HG02840 (cell line): ENCODE data around the gene GP5.

Source experiments
- ATAC-seq: cut with Tn5 transposase; IDR thresholded peaks from one replicate; pipeline ENCODE4 v1.9.1; 2021; ENCODE audit warnings: mild to moderate bottlenecking, moderate library complexity, moderate number of reproducible peaks; ENCODE audit not compliant: unreplicated experiment, low FRiP score

Gene GP5

DNA sequence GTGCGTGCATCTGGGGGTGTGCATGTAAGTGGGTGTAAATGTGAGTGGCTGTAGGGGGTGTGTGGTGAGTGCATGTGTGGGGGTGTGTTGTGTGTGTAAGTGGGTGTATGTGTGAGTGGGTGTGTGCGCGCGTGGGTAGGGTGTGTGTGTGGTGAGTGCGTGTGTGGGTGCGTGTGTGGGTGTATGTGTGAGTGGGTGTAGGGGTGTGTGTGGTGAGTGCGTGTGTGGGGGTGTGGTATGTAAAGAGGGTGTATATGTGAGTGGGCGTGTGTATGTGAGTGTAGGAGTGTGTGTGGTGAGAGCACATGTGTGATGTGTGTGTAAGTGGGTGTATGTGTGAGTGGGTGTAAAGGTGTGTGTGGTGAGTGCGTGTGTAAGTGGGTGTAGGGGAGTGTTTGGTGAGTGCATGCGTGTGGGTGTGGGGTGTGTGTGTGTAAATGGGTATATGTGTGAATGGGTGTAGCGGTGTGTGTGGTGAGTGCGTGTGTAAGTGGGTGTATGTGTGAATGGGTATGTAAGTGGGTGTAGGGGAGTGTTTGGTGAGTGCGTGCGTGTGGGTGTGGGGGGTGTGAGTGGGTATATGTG is 47.0 kb downstream of the GP5 start:
- no peak for ATAC-seq

- ATAC-seq: no peak
Measured at GRCh38 chr3:194351080-194351672, 47.9 kb downstream of the GP5 start, which contains the start of gene CPN2. CPN2 (minus strand) TSS chr3:194351328; CDS start chr3:194342702, 8,626 bp downstream.

- no peak for ATAC-seq
Measured at GRCh38 chr3:194350726-194351071, 48.4 kb downstream of the GP5 start.

DNA sequence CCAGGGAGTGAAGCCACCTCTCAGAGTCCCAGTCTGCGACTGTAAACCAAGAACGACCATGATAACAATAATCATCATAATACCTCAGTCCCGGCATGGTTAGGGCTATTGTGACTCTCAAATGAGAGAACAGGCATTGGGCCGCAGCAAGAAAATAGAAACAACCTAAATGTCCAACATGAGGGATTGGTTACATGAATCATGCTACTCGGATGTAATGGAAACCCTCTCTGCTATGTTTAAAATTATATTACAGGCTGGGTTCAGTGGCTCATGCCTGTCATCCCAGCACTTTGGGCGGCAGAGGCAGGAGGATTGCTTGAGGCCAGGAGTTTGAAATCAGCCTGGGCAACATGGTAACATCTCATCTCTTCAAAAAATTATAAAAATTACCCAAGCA is 50.7 kb downstream of the GP5 start:
- no peak for ATAC-seq

- no peak for ATAC-seq
Measured at GRCh38 chr3:194346621-194347020, 52.4 kb downstream of the GP5 start.

GRCh38 chr3:194346035-194346434 is 53.0 kb downstream of the GP5 start:
- ATAC-seq: no peak
